Measurements from ENCODE around the gene ORC5. TPM values are rescaled to one million over a fixed set of nuclear protein-coding genes. Genes with fewer than 3 reads are reported as not detected.
"Not testable (repeated sequence)": the region's sequence is repeated elsewhere in the genome, so short reads cannot be mapped to it uniquely, and the experiment has no call there.

ORC5 gene
- polyA plus RNA-seq, 1 donor = 15.5 TPM

- no peak for DNase-seq
These were observed 22.5 kb downstream of the ORC5 start for GRCh38 chr7:104185346-104185745.

GRCh38 chr7:104179178-104179577 is 28.6 kb downstream of the ORC5 start:
- DNase-seq = no peak

GRCh38 chr7:104177565-104178083 is 30.2 kb downstream of the ORC5 start:
- not testable (repeated sequence) for DNase-seq

GRCh38 chr7:104176332-104176731 is 31.5 kb downstream of the ORC5 start:
- DNase-seq = no peak

DNA sequence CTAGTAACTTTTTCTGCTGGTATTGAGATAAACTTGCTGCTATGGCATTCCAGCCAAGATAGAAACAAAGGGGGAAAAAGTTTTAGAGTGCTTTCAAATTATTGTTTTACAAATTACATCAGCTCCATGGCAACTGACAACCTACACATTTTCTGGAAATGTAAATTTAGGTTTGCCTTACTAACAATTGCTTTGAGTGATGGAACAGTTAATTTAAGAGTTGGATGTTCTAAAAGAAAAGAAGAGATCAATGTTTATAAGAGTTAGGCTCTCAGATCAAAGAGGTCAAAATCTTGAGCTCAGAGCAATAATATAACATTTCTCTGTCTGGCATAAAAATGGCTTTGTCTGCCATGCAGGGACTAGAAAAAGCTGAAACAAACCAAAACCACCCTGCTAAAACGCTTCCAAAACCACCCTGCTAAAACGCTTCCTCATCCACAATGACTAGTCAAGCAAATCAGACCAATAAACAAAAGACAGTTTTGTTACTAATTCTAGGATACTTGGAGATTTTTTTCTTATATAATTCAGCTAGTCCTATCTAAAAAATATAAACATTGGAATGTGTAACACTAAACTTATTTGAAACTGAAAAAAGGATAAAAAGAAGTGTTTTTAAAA is 32.3 kb downstream of the ORC5 start:
- no peak for DNase-seq

- no peak for DNase-seq
These were observed 33.0 kb downstream of the ORC5 start for GRCh38 chr7:104174798-104175197.

GRCh38 chr7:104162081-104162480 is 45.7 kb downstream of the ORC5 start:
- DNase-seq = no peak

DNA sequence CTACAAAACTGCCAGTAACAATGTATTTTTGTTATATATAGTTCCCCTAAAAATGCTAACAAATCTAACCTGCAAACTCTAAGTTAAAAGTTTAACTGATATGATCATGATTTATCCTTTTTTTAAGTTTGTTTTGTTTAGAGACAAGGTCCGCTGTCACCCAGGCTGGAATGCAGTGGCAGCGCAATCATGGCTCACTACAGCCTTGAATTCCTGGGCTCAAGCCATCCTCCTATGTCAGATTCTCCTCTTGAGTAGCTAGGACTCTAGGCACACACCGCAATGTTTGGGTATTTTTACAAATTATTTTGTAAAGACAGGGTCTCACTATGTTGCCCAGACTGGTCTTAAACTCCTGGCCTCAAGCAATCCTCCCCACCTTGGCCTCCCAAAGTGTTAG is 46.6 kb downstream of the ORC5 start:
- DNase-seq = no peak

GRCh38 chr7:104160375-104160774 is 47.4 kb downstream of the ORC5 start:
- peak; percentile 2 for DNase-seq

DNA sequence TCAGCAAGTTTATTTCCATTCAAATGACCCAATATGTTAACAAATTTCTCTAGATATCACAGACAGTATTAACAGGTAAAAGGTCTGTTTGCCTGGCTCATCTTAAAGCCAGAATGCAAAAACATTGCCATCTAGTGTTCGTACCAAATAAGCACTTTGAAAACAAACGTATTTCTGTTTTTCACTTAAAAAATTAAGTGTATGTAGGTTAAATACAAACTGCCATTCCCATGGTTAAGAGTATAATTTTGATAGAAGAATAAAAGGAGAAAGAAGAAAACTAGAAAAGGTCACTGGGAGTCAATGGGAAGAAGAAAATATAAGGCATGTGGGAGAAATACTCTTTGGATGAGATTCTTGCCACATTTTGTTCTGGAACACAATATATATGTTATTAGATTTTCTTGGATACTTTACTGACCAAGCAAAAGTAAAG is 51.0 kb downstream of the ORC5 start:
- peak; percentile 3 for DNase-seq

GRCh38 chr7:104153287-104153686 is 54.5 kb downstream of the ORC5 start:
- no peak for DNase-seq

- no peak for DNase-seq
These were observed 55.3 kb downstream of the ORC5 start for GRCh38 chr7:104152468-104152867.

- DNase-seq = no peak
These were observed 57.3 kb downstream of the ORC5 start for GRCh38 chr7:104150470-104150869.

DNA sequence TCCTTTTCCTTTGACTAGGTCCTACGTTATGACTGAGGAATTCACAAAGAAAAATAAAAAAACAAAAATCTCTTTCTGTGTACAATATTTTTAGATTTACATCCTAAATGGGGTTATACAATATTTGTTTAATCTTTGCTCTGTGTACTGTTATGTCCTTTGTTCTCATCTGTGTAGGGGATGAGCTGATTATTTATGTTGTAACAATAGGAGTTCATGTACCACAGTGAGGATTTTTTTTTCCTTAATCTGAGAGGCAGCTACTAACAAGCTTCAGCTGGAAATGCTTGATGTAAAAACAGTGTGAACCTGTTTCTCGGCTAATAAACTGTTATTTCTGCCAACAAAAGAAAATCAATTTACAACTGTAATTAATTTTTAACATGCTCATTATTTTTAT is 58.0 kb downstream of the ORC5 start:
- DNase-seq = no peak

DNA sequence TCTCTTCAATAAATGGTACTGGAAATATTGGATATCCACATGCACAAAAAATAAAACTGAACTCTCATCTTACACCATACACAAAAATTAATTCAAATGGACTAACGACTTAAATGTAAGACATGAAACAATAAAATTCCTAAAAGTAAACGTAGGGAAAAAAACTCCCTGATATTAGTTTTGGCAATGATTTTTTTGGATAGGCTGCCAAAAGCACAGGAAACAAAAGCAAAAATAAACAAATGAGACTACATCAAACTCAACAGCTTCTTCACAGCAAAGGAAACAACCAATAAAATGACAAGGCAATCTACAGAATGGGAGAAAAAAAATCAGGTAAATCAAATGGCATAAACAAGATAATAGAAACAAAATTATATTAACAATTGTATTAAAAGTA is 65.7 kb downstream of the ORC5 start:
- no peak for DNase-seq

DNA sequence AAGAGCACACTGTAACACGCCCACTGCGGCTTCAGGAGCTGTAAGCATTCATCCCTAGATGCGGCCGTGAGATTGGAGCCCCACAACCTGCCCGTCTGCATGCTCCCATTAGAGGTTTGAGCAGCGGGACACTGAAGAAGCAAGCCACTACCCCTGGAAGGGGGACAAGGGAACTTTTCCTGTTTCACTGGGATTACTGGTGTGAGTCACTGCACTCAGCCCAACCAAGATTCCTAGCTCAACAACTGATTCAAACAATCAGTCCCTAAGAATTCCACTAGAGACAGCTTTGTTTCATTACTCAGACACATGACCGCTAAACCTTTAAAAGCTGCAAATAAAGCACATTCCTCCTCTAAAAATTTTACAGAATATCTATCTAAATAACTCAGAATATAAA is 69.8 kb downstream of the ORC5 start:
- no peak for DNase-seq

DNA sequence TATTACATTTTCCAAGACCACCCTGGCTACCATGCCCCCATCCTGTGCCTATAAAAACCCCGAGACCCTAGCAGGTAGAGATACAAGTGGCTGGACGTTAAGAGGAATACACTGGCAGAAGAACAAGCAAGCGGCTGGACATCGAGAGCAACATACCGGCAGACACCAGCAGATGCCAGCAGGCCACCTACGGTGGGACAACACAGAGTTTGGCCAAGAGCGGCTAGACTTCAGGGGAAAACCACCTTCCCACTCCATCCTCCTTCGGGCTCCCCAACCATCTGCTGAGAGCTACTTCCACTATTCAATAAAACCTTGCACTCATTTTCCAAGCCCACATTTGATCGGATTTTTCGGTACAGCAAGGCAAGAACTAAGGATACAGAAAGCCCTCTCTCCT is 70.3 kb downstream of the ORC5 start:
- DNase-seq = no peak

DNA sequence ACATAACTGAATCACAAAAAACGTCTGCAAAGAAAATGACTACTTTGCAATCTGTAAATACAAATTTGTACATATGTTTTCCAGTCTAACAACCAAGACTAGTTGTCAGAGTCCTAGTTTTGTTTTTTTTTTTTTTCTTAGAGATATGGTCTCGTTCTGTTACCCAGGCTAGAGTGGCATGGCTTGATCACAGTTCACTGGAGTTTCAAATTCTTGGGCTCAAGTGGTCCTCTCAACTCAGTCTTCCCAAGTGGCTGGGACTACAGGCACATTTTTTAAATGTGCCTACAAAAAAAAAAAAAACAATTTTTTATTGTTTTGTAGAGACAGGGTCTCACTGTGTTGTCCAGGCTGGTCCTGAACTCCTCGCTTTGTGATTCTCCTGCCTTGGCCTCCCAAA is 70.8 kb downstream of the ORC5 start:
- DNase-seq = no peak

GRCh38 chr7:104136561-104136960 is 71.3 kb downstream of the ORC5 start:
- no peak for DNase-seq

DNA sequence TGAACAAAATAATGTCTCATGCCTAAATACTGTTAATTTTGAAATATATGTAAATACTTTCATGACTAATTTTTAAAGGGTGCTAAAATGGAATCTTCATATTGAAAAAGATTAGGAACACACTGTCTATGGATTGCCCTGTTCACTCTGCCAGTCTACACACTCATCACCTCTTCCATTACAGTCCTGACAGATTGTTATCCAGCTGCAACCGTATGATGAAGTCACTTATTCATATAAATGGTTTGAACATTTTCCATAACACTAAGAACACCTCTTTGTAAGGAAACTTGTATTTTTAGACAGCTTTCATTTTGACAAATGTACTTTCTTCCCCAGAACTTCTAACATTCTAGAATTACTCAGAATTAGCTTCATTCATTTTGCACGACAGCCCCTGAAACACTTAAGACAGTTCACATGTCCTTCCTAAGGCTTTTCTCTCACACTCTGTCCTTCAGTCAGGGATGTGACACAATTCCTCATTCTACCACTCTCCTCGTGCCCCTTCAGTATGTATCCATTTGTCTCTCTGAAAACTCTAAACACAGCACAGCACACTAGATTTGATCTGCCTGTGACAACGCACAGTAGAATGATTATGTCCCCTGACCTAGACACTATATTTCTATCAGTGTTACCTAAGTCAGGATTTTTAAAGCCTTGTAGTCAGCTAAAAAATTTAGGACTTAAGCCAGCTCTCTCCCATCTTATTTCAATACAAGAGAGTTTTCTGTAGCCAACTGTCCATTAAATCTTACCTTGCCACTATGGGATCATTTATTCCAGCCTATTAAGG is 71.9 kb downstream of the ORC5 start:
- no peak for DNase-seq

- DNase-seq = no peak
These were observed 74.6 kb downstream of the ORC5 start for GRCh38 chr7:104133238-104133637.

DNA sequence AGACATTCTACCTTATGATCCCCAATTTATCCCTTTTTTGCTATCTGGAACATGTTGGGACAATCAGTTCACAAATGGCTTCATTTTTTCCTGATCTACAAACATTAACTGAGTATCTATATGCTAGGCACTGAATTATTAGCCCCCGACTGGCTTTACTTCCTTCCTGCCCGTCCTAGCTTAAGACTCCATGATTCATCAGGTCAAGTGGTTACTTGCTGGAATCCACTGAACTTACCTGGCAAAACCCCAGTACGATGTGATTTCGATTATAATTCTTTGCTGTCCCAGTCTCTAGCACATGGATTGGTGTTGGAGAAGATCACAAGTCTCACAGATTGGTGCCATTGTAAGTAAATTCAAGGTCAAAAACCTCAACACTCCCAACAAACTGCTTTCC is 77.1 kb downstream of the ORC5 start:
- no peak for DNase-seq

GRCh38 chr7:104127204-104127603 is 80.6 kb downstream of the ORC5 start:
- no peak for DNase-seq

DNA sequence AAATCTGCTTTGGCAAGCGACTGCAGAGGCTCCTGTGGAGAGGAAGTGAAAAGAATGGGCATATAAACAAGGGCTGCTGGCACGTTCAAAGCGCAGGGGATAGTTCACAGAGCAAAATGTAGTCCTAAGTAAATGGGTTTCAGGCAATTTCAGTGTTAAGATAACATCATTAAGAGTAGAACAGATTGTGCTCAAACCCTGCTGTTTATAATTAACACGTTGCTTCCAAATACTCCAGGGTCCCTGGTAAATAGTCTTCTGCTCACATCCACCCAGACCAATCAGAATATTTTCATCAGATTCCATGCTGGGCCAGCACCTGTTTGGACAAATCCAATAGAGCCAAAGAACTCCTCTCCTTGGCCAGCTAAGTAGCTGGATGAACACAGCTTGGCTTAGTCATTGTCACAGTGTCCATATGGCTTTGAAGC is 81.4 kb downstream of the ORC5 start:
- DNase-seq = no peak

Measured in hindlimb muscle (tissue), 1 donor.